H1 (cell line): Measurements from ENCODE around the gene MSI2. TPM values are rescaled to one million over a fixed set of nuclear protein-coding genes. Genes with fewer than 3 reads are reported as not detected.

Source experiments
- CTCF ChIA-PET: fragments of 300-600 bp; sonication (Branson Sonifier 250); formaldehyde crosslinking; loops from one replicate; lab custom pipeline; 2021; ENCODE audit not compliant: partially characterized antibody; lab: Charles Lee
- POLR2A ChIA-PET: fragments of 300-600 bp; sonication (Branson Sonifier 250); formaldehyde crosslinking; loops from one replicate; lab custom pipeline; 2021; ENCODE audit warnings: inconsistent platforms; ENCODE audit not compliant: partially characterized antibody; lab: Charles Lee
- DNase-seq, 2 experiments: peaks; one replicate each; pipeline versions ENCODE4 v3.0.0 to v3.0.0-alpha.2; 2010 to 2022; ENCODE audit warnings: low spot score in 2 of 2, low read depth in 1 of 2, mixed read lengths in 1 of 2
- FAIRE-seq: peaks from 2 replicates; lab custom pipeline; 2011; peaks lifted over from hg19 to GRCh38; lab: Jason Lieb, UNC
- H2AFZ ChIP-seq: 2 replicates; pipeline ENCODE4 v1.8.1; 2012; ENCODE audit warnings: low read length, inconsistent platforms
- H2AK5ac ChIP-seq: 2 replicates; pipeline ENCODE4 v1.6.1; 2013; ENCODE audit warnings: low read depth, low read length
- H2BK120ac ChIP-seq: replicated peaks from 2 replicates; pipeline ENCODE3; 2013; ENCODE audit warnings: low read depth, low read length, inconsistent platforms
- H2BK12ac ChIP-seq: 2 replicates; pipeline ENCODE4 v1.6.1; 2013; ENCODE audit warnings: low read depth, low read length
- H2BK15ac ChIP-seq: 2 replicates; pipeline ENCODE4 v1.6.1; 2013; ENCODE audit warnings: low read length
- H2BK20ac ChIP-seq: 2 replicates; pipeline ENCODE4 v1.6.1; 2013; ENCODE audit warnings: low read length
- H2BK5ac ChIP-seq: 2 replicates; pipeline ENCODE4 v1.6.1; 2013; ENCODE audit warnings: low read depth, low read length
- H3K14ac ChIP-seq: 2 replicates; pipeline ENCODE4 v1.6.1; 2013; ENCODE audit warnings: inconsistent platforms; ENCODE audit not compliant: insufficient read length
- H3K18ac ChIP-seq: 2 replicates; pipeline ENCODE4 v1.6.1; 2013; ENCODE audit warnings: low read length; ENCODE audit errors: extremely low read depth
- H3K23ac ChIP-seq: 2 replicates; pipeline ENCODE4 v1.6.1; 2013; ENCODE audit warnings: inconsistent platforms; ENCODE audit not compliant: insufficient read length
- H3K23me2 ChIP-seq: 2 replicates; pipeline ENCODE4 v1.6.1; 2013; ENCODE audit warnings: low read depth, low read length
- H3K27ac ChIP-seq: 2 replicates; pipeline ENCODE4 v1.6.1; 2011; ENCODE audit warnings: low read depth, low read length, inconsistent platforms
- H3K27me3 ChIP-seq, 4 experiments: replicated peaks in 1 of 4; 1 replicate in 1 of 4; 2 replicates in 3 of 4; pipeline versions ENCODE4 v1.6.1 to v1.8.1; 2011 to 2013; ENCODE audit warnings: low read length in 3 of 4, mild to moderate bottlenecking in 3 of 4, inconsistent platforms in 2 of 4, mixed read lengths in 2 of 4, moderate library complexity in 1 of 4; ENCODE audit not compliant: control insufficient read depth in 3 of 4, insufficient read depth in 3 of 4; ENCODE audit errors: extremely low read depth in 1 of 4
- H3K36me3 ChIP-seq, 4 experiments: 2 replicates each; pipeline versions ENCODE4 v1.6.1 to v1.8.1; 2011 to 2013; ENCODE audit warnings: mild to moderate bottlenecking in 4 of 4, low read length in 3 of 4, moderate library complexity in 2 of 4, control low read depth in 1 of 4, inconsistent platforms in 1 of 4; ENCODE audit not compliant: insufficient read depth in 4 of 4, control insufficient read depth in 2 of 4
- H3K4ac ChIP-seq: replicated peaks from 2 replicates; pipeline ENCODE3; 2013; ENCODE audit warnings: low read length, low read depth, mixed read lengths, inconsistent platforms; ENCODE audit not compliant: insufficient read length
- H3K4me1 ChIP-seq, 4 experiments: replicated peaks in 1 of 4; 1 replicate in 1 of 4; 2 replicates in 3 of 4; pipeline versions ENCODE4 v1.6.1 to v1.8.1; 2011 to 2013; ENCODE audit warnings: low read length in 3 of 4, inconsistent platforms in 2 of 4, mixed read lengths in 1 of 4; ENCODE audit not compliant: insufficient read depth in 4 of 4, control insufficient read depth in 3 of 4
- H3K4me2 ChIP-seq, 2 experiments: 2 replicates each; pipeline versions ENCODE4 v1.6.1 to v1.8.1; 2011 to 2013; ENCODE audit warnings: low read depth in 2 of 2, low read length in 2 of 2, control low read depth in 1 of 2, inconsistent platforms in 1 of 2, mild to moderate bottlenecking in 1 of 2; ENCODE audit not compliant: insufficient read depth in 1 of 2
- H3K4me3 ChIP-seq, 4 experiments: fragments of 200-600, 300-600 bp in 1 of 4; sonication (generic), shearing (Covaris generic), sonication (Bioruptor Twin) in 1 of 4; 2 replicates each; pipeline versions ENCODE4 v1.5.1 to v1.8.1; 2011 to 2016; ENCODE audit warnings: low read length in 4 of 4, low read depth in 3 of 4, control low read depth in 2 of 4, inconsistent platforms in 2 of 4, mild to moderate bottlenecking in 2 of 4, mixed read lengths in 1 of 4, moderate library complexity in 1 of 4; ENCODE audit not compliant: insufficient read depth in 2 of 4; ENCODE audit errors: extremely low read depth in 1 of 4
- H3K56ac ChIP-seq: replicated peaks from 2 replicates; pipeline ENCODE3; 2013; ENCODE audit warnings: low read depth, mild to moderate bottlenecking, mixed read lengths, low read length, inconsistent platforms; ENCODE audit not compliant: insufficient read length
- H3K79me1 ChIP-seq: 2 replicates; pipeline ENCODE4 v1.6.1; 2013; ENCODE audit warnings: low read depth, low read length, control low read depth
- H3K79me2 ChIP-seq, 2 experiments: 2 replicates each; pipeline versions ENCODE4 v1.6.1 to v1.8.1; 2012 to 2013; ENCODE audit warnings: low read length in 2 of 2, mild to moderate bottlenecking in 2 of 2, inconsistent platforms in 1 of 2; ENCODE audit not compliant: insufficient read depth in 2 of 2, control insufficient read depth in 1 of 2
- H3K9ac ChIP-seq, 4 experiments: replicated peaks in 1 of 4; 1 replicate in 1 of 4; 2 replicates in 3 of 4; pipeline versions ENCODE4 v1.6.1 to v1.8.1; 2011 to 2013; ENCODE audit warnings: low read depth in 3 of 4, low read length in 3 of 4, control low read depth in 2 of 4, mild to moderate bottlenecking in 2 of 4, moderate library complexity in 2 of 4, inconsistent platforms in 1 of 4; ENCODE audit errors: extremely low read depth in 1 of 4
- H3K9me3 ChIP-seq, 2 experiments: 2 replicates each; pipeline versions ENCODE4 v1.6.1 to v1.8.1; 2012 to 2013; ENCODE audit warnings: mild to moderate bottlenecking in 2 of 2, moderate library complexity in 2 of 2, control low read depth in 1 of 2, inconsistent platforms in 1 of 2, low read depth in 1 of 2, low read length in 1 of 2, mixed read lengths in 1 of 2; ENCODE audit not compliant: insufficient read depth in 2 of 2
- H4K20me1 ChIP-seq, 2 experiments: replicated peaks in 1 of 2; 2 replicates each; pipeline versions ENCODE3 to v1.8.1; 2011 to 2013; ENCODE audit warnings: inconsistent platforms in 2 of 2, low read length in 2 of 2, mild to moderate bottlenecking in 1 of 2; ENCODE audit not compliant: insufficient read depth in 2 of 2, control insufficient read depth in 1 of 2
- H4K5ac ChIP-seq: 2 replicates; pipeline ENCODE4 v1.6.1; 2013; ENCODE audit warnings: low read length, low read depth, mixed read lengths, inconsistent platforms; ENCODE audit not compliant: insufficient read length
- H4K8ac ChIP-seq: 2 replicates; pipeline ENCODE4 v1.8.0; 2013; ENCODE audit warnings: mild to moderate bottlenecking, moderate library complexity, low read length, inconsistent platforms; ENCODE audit not compliant: insufficient read depth; ENCODE audit errors: extremely low read depth
- H4K91ac ChIP-seq: replicated peaks from 2 replicates; pipeline ENCODE3; 2013; ENCODE audit warnings: low read length, mixed read lengths, inconsistent platforms; ENCODE audit not compliant: insufficient read length
- E2F6 ChIP-seq: IDR thresholded peaks from 2 replicates; pipeline ENCODE4 v1.6.1; 2012; ENCODE audit warnings: inconsistent platforms
- MAFK ChIP-seq: IDR thresholded peaks from 2 replicates; pipeline ENCODE4 v1.6.1; 2012; ENCODE audit warnings: low read depth, mild to moderate bottlenecking, improper control_type of control experiment, low read length
- RBBP5 ChIP-seq: IDR thresholded peaks from 2 replicates; pipeline ENCODE4 v1.7.1; 2012; ENCODE audit warnings: low read depth, mild to moderate bottlenecking, inconsistent platforms, low read length, moderate library complexity, borderline replicate concordance
- SIN3A ChIP-seq, 2 experiments: IDR thresholded peaks in 1 of 2; conservative IDR thresholded peaks in 1 of 2; 2 replicates each; pipeline ENCODE4 v1.6.1; 2011 to 2012; ENCODE audit warnings: low read length in 2 of 2, improper control_type of control experiment in 1 of 2, low read depth in 1 of 2, mild to moderate bottlenecking in 1 of 2
- WGBS, 2 experiments: shearing (Covaris generic) in 1 of 2; methylation state at CpG; one replicate each; pipeline versions ENCODE4 v1.1.6 to v1.1.7; 2013 to 2015; ENCODE audit warnings: low lambda C conversion rate in 2 of 2, mixed read lengths in 2 of 2, inconsistent platforms in 1 of 2, low coverage in 1 of 2, missing lambda C conversion rate in 1 of 2; ENCODE audit not compliant: insufficient replicate concordance in 2 of 2, insufficient coverage in 1 of 2, insufficient read length in 1 of 2; ENCODE audit errors: extremely low coverage in 1 of 2, missing lambda C conversion rate in 1 of 2; 5-methylcytosine and 5-hydroxymethylcytosine counted together
- polyA plus RNA-seq, 7 experiments: library from polyadenylated mRNA; depleted of rRNA in 3 of 7; stranded (reverse) in 5 of 7; unstranded in 2 of 7; fragments of >200 nt in 5 of 7; fragments of 200-250 nt in 2 of 7; gene quantifications; 1 replicate in 5 of 7; 2 replicates in 1 of 7; 4 replicates in 1 of 7; pipeline versions ENCODE4 v1.2.1 to v1.2.3, GENCODE V29; 2011 to 2013; ENCODE audit warnings: missing spikeins in 2 of 7, mixed read lengths in 2 of 7
- total RNA-seq: library from RNA; stranded (reverse); fragmentation: NEBNext Ultra II Directional; extraction: Animal tissue kit (Norgen Biotek cat#: 25700); gene quantifications from 2 replicates; pipeline ENCODE4 v1.2.1, GENCODE V29; 2021

MSI2 gene
- total and polyA plus RNA-seq, 2 of the 8 experiments (the other 6 are each of a cell fraction or from before 2014, with no cell fraction given) = 36.7 to 80.6 TPM

- Histone ChIP-seq H3K4me2 (no peak overlapping the region), H3K18ac (no peak overlapping the region), H3K27ac (no peak overlapping the region), H3K4me1 (no peaks in the 10 kb centered on the region), H2BK15ac (no peak overlapping the region), H3K23me2 (no peaks in the 10 kb centered on the region), H2BK5ac (no peak overlapping the region), H2BK20ac (no peak overlapping the region), H3K79me2 (no peaks in the 10 kb centered on the region), H4K5ac (no peak overlapping the region), H3K27me3 (no peaks in the 10 kb centered on the region; a peak in 1 of 7 replicates), H3K79me1 (no peaks in the 10 kb centered on the region), H2AK5ac (no peak overlapping the region), H2BK12ac (no peak overlapping the region), H3K4me3 (no peak overlapping the region), H3K56ac (no peak overlapping the region), H3K36me3 (no peaks in the 10 kb centered on the region; a peak in 1 of 8 replicates), H3K9ac (no peak overlapping the region), H3K23ac (no peak overlapping the region), H2BK120ac (no peak overlapping the region), H4K91ac (no peak overlapping the region), H3K9me3 (no peaks in the 10 kb centered on the region), H4K8ac (no peak overlapping the region), H4K20me1 (no peaks in the 10 kb centered on the region), H3K14ac (no peak overlapping the region), H2AFZ (no peak overlapping the region), H3K4ac (no peak overlapping the region)
- ChIA-PET CTCF (interaction anchor here (0.6 to 2.1 kb wide), 6 partner anchors 8 to 47 kb away, joined by 3 to 8 read pairs (median 6); no protein-coding TSS in a partner anchor), POLR2A (interaction anchor here (1.6 kb wide), 1 partner anchor 12 kb away, joined by 5 read pairs; no protein-coding TSS in a partner anchor)
- TF ChIP-seq SIN3A (conservative IDR thresholded peaks at IDR 0.05 in 1 of 2, IDR thresholded peaks at IDR 0.05 in 1 of 2; ENCODE audit: low read depth in 1 of 2, low read length in 2 of 2) = no peak
- no peak for TF ChIP-seq RBBP5
- no peak for TF ChIP-seq MAFK
- TF ChIP-seq E2F6 = no peak
- no peak for DNase-seq
- WGBS, 2 experiments = 89% methylated on average over 8 of the region's 8 CpGs; no CpG with 5 or more reads in 1 of the 2 experiments
- no peak for FAIRE-seq
Observed at GRCh38 chr17:57630736-57631135, 374.4 kb downstream of the MSI2 start.
